Ovary (tissue), 9 donors: ENCODE results near the gene CACNA2D3. TPM values are rescaled to one million over a fixed set of nuclear protein-coding genes. Genes with fewer than 3 reads are reported as not detected.

Experiments used
- DNase-seq, 5 donors: peaks; one replicate each; pipeline ENCODE4 v3.0.0-alpha.2; 2019 to 2020
- H3K27ac ChIP-seq, 2 donors: fragments of 200-600 bp; one replicate each; pipeline versions ENCODE4 v1.5.1 to v1.8.0; 2019 to 2022
- H3K27me3 ChIP-seq: fragments of 200-600 bp; one replicate; pipeline ENCODE4 v1.8.0; 2022
- H3K36me3 ChIP-seq: fragments of 200-600 bp; sonication (generic); one replicate; pipeline ENCODE4 v1.5.1; 2019
- H3K4me1 ChIP-seq: one replicate; pipeline ENCODE4 v1.8.1; 2013; ENCODE audit warnings: mild to moderate bottlenecking, moderate library complexity; ENCODE audit not compliant: insufficient read depth
- H3K4me3 ChIP-seq: fragments of 200-600 bp; sonication (generic); one replicate; pipeline ENCODE4 v1.5.1; 2017
- H3K9me3 ChIP-seq, 2 donors: fragments of 200-600 bp in 1 of 2; sonication (generic) in 1 of 2; one replicate each; pipeline versions ENCODE4 v1.5.1 to v1.8.1; 2013 to 2019; ENCODE audit warnings: mild to moderate bottlenecking in 1 of 2, moderate library complexity in 1 of 2
- CTCF ChIP-seq, 3 donors: fragments of 450-650 bp in 2 of 3; fragments of 200-600 bp in 1 of 3; IDR thresholded peaks; one replicate each; pipeline versions ENCODE4 v1.5.1 to v1.8.0; 2016 to 2022; ENCODE audit warnings: antibody characterized with exemption in 3 of 3, mild to moderate bottlenecking in 1 of 3
- EP300 ChIP-seq: sonication (generic); formaldehyde crosslinking; IDR thresholded peaks from one replicate; pipeline ENCODE4 v1.6.1; 2017; ENCODE audit warnings: antibody characterized with exemption
- POLR2A ChIP-seq: fragments of 450-650 bp; IDR thresholded peaks from one replicate; pipeline ENCODE4 v1.6.1; 2017; ENCODE audit warnings: antibody characterized with exemption, mild to moderate bottlenecking, moderate library complexity
- WGBS, 3 donors: extraction: QIAGEN DNeasy Blood & Tissue Kit in 1 of 3; methylation state at CpG; one replicate each; pipeline versions ENCODE4 v1.1.5 to v1.1.7; 2013 to 2017; 5-methylcytosine and 5-hydroxymethylcytosine counted together
- intact Hi-C, 4 donors: fragments of 100-400 bp; cut with DNase I; formaldehyde crosslinking; loops; one replicate each; pipeline versions ENCODE4 v1.11.0 to v1.15.1; 2022 to 2023
- polyA plus RNA-seq, 2 donors: library from polyadenylated mRNA; stranded (reverse); fragments of 200-250 nt in 1 of 2; fragments of 350-450 nt in 1 of 2; fragmentation: Illumina TruSeq in 1 of 2; extraction: RNeasy Lipid Tissue Mini Kit (QIAGEN cat#74804) in 1 of 2; gene quantifications; one replicate each; pipeline ENCODE4 v1.2.3, GENCODE V29; 2013 to 2014
- total RNA-seq, 7 donors: library from RNA; depleted of rRNA in 2 of 7; stranded (reverse); fragments of >200 nt in 2 of 7; fragmentation: NEBNext Ultra II Directional in 3 of 7; extraction: Animal tissue kit (Norgen Biotek cat#: 25700) in 3 of 7; gene quantifications; one replicate each; pipeline versions ENCODE4 v1.1.0 to v1.2.4, GENCODE V29; 2016 to 2023
- donor health status: DM: no; HTN: no; CAD: no; lungs with moderate emphysema.
- donor health status: DM: no; HTN: no; CAD: no.
- donor health status: Bipolar disorder and iron deficiency.
- donor health status: DM: yes; HTN: yes; CAD: no.
- donor health status: DM: no; HTN: no; CAD: no.
- donor health status: DM: yes; HTN: yes; CAD: no.

The CACNA2D3 gene
- total and polyA plus RNA-seq, 9 donors = 2.0 to 10.1 (median 4.7) TPM

DNA sequence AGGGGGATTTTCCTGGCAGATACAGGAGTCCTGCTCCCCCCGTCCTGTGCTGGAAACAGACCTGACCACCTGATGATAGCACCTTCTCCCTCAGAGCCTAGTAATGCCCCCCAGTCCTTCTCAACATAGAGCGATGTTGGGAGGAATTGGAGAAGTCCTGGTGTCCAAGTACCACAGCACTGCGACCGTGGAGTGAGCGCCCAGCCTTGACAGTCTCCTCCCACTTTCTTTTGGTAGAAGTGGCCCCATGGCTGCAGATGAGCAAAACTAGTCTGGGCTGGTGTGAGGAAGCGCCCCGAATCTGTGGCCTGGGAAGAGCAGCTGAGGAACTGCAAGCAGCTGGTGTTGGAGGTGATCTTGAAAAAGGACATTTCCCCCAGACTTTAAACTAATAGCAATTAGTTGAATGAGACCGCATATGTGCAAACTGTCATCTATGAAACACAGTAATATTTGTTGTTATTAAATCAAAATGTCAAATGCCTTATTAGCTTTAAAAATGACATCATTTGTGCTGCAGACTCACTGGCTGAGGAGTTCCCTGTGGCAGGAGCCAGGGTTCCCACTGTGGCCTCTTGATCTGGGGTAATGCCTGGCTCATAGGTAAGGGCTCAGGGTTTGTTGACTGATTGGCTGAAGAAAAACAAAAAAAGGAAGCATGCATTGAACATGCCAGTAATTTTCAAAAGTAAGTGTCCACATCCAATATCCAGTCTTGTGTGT, 121.8 kb downstream of the CACNA2D3 start:
- 85 to 91% (median 89%) methylated on average over 8 of the region's 8 CpGs for WGBS, 3 donors
- Histone ChIP-seq H3K36me3 (no peaks in the 10 kb centered on the region), H3K4me1 (no peaks in the 10 kb centered on the region), H3K27ac (no peak overlapping the region), H3K27me3 (no peaks in the 10 kb centered on the region), H3K4me3 (no peak overlapping the region), H3K9me3 (no peaks in the 10 kb centered on the region)
- TF ChIP-seq CTCF (IDR thresholded peaks at IDR 0.05) = no peak
- no peak for TF ChIP-seq EP300
- no peak for TF ChIP-seq POLR2A
- DNase-seq = no peak
- intact Hi-C loops = no loop called here

- intact Hi-C loops = no loop called here
- Histone ChIP-seq H3K36me3 (no peaks in the 10 kb centered on the region), H3K27me3 (no peaks in the 10 kb centered on the region), H3K27ac (no peak overlapping the region), H3K4me3 (no peak overlapping the region), H3K9me3 (no peaks in the 10 kb centered on the region), H3K4me1 (no peaks in the 10 kb centered on the region)
- WGBS, 3 donors = 66 to 80% (median 75%) methylated on average over 3 of the region's 3 CpGs
- TF ChIP-seq CTCF (IDR thresholded peaks at IDR 0.05) (no peak), EP300 (no peak), POLR2A (no peak)
- no peak for DNase-seq
Observed at GRCh38 chr3:54251705-54252104, 129.4 kb downstream of the CACNA2D3 start.

DNA sequence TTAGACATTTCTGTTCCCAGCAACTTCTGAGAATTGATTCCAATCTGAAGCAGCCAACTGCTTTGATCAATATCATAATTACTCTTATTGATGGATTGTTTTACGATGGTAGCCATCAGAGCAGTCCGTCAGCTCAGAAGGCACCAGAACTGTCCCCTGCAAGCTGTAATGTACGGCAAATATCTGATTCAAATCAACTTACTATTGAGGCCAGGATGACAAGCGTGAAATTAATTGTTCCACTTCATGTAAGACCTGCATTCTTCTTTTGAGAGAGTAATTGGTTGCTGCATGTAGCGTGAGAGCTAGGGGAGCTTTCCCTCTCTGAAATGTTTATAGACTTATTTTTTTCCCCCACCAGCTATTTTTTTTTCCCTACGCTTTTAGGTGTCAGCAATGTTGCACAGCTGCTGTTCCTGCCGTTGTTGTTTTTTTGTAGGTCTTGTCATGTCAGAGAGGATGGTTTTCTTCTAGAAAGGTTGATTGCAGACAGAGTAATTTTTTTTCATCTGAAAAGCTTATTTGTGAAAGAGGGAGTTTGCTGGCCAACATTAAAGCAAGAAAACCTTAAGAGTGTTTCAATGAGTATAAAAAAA, 134.9 kb downstream of the CACNA2D3 start:
- H3K36me3 ChIP-seq = no peaks in the 10 kb centered on the region
- TF ChIP-seq CTCF (IDR thresholded peaks at IDR 0.05) = no peak
- TF ChIP-seq EP300 = no peak
- TF ChIP-seq POLR2A = no peak
- no peak overlapping the region for H3K4me3 ChIP-seq
- DNase-seq = no peak
- no peaks in the 10 kb centered on the region for H3K27me3 ChIP-seq
- no peak overlapping the region for H3K27ac ChIP-seq
- WGBS, 3 donors = 81 to 83% (median 83%) methylated on average over 7 of the region's 7 CpGs
- no peaks in the 10 kb centered on the region for H3K9me3 ChIP-seq
- H3K4me1 ChIP-seq = no peaks in the 10 kb centered on the region
- intact Hi-C loops = no loop called here

DNA sequence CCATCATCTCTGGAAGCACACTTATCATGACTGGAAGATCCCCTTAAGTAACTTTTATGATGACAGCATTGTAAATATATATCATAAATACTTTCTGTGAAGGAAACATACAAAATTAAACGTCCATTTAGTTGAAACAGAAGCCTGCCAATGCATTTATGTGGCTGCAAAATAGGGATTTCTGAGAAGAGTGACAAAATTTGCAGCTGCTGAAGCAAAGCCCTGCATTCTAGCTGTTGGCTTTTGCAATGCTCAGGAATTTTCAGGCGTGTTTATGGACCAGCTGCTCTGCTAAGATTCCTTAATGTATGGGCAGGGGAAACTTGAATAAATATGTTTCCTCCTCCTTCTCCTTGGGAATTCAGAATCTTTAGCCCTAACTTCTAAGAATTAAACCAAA, 137.3 kb downstream of the CACNA2D3 start:
- Histone ChIP-seq H3K4me3 (no peak overlapping the region), H3K27ac (no peak overlapping the region), H3K27me3 (no peaks in the 10 kb centered on the region), H3K4me1 (no peaks in the 10 kb centered on the region), H3K9me3 (no peaks in the 10 kb centered on the region), H3K36me3 (no peaks in the 10 kb centered on the region)
- intact Hi-C loops = no loop called here
- WGBS, 3 donors = 66 to 75% (median 66%) methylated on average over 2 of the region's 2 CpGs
- no peak for TF ChIP-seq CTCF (IDR thresholded peaks at IDR 0.05)
- DNase-seq = no peak
